OCI-LY3 (cell line): ENCODE measurements around the gene RGPD3.

Experiments used
- H2AFZ ChIP-seq: fragments of 200-600, 300-600 bp; shearing (Covaris generic); 2 replicates; pipeline ENCODE4 v1.6.0; 2014; ENCODE audit warnings: antibody characterized with exemption, low read depth, low read length
- H3K27ac ChIP-seq: fragments of 200-600, 300-600 bp; sonication (generic); 2 replicates; pipeline ENCODE4 v1.5.1; 2014; ENCODE audit warnings: mild to moderate bottlenecking, low read length, moderate library complexity, mixed read lengths
- H3K27me3 ChIP-seq: fragments of 200-600, 300-600 bp; sonication (generic); 2 replicates; pipeline ENCODE4 v1.6.1; 2014; ENCODE audit warnings: low read depth, low read length, mixed read lengths
- H3K36me3 ChIP-seq: fragments of 200-600, 300-600 bp; sonication (generic); replicated peaks from 2 replicates; pipeline ENCODE3; 2014; ENCODE audit warnings: low read depth, low read length, mixed read lengths
- H3K4me1 ChIP-seq: fragments of 300-600, 200-600 bp; sonication (generic); 2 replicates; pipeline ENCODE4 v1.6.1; 2014; ENCODE audit warnings: low read length, mixed read lengths
- H3K4me2 ChIP-seq: fragments of 200-600, 300-600 bp; sonication (generic); 2 replicates; pipeline ENCODE4 v1.6.1; 2014; ENCODE audit warnings: low read length, mixed read lengths
- H3K4me3 ChIP-seq: fragments of 300-600, 200-600 bp; sonication (generic); 2 replicates; pipeline ENCODE4 v1.5.1; 2014; ENCODE audit warnings: antibody characterized with exemption, mild to moderate bottlenecking, low read length, moderate library complexity
- H3K79me2 ChIP-seq: fragments of 300-600, 200-600 bp; shearing (Covaris generic); 2 replicates; pipeline ENCODE4 v1.6.1; 2014; ENCODE audit warnings: mild to moderate bottlenecking, low read length, mixed read lengths
- H3K9ac ChIP-seq: fragments of 300-600, 200-600 bp; shearing (Covaris generic); 2 replicates; pipeline ENCODE4 v1.6.0; 2014; ENCODE audit warnings: mild to moderate bottlenecking, low read length, moderate library complexity
- H3K9me3 ChIP-seq: fragments of 200-600, 300-600 bp; shearing (Covaris generic); 2 replicates; pipeline ENCODE4 v1.6.1; 2014; ENCODE audit warnings: low read length, mixed read lengths; ENCODE audit not compliant: insufficient read depth
- H4K20me1 ChIP-seq: fragments of 200-600, 300-600 bp; sonication (generic); 2 replicates; pipeline ENCODE4 v1.6.1; 2016; ENCODE audit warnings: low read length, mixed read lengths; ENCODE audit not compliant: insufficient read depth
- EZH2phosphoT487 ChIP-seq: fragments of 200-600 bp; shearing (Covaris generic); IDR thresholded peaks from 2 replicates; pipeline ENCODE4 v1.6.1; 2018; ENCODE audit warnings: antibody characterized with exemption, mixed run types, low read depth
- TF ChIP-seq, protein P1 (sequence below): fragments of 200-600, 300-600 bp; sonication (generic); IDR thresholded peaks from 2 replicates; pipeline ENCODE4 v1.5.1; 2014; ENCODE audit warnings: antibody characterized with exemption, low read length, low read depth

RGPD3 gene

DNA sequence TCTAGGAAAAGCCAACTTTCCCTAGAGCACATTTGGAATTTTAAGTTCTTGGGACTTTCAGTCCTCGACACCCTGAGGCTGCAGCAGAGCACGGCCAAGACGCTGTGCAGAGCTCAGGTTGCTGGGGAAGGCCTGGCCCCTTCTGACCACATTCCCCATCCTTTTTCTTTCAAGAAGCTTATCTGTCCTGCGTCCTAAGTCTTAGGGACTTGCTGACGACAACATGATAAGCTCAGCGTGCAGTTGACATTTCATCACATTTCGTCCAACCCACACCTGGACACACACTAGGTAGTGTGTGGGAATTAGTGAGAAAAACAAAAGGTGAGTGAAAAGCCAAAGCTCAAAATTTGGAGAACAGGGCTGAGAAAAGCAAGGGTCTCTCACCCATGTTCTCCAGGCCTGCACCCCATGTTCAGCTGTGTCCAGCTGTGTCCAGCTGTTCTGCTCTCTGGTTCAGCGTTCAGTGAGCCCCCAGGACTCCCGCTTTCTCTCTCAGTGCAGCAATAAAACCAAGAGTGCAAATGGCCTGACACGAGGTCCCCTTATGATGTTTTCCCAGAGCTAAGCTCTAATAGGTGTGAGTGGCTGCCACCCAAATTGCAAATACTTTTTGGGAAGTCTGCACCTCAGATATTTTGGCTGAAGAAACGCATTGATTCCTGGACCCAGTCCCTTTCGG lies 101.9 kb downstream of the RGPD3 start:
- no peaks in the 10 kb centered on the region for H4K20me1 ChIP-seq
- H3K4me2 ChIP-seq, result no peak overlapping the region
- H3K27me3 ChIP-seq, result no peaks in the 10 kb centered on the region
- H3K79me2 ChIP-seq, result no peaks in the 10 kb centered on the region
- H3K36me3 ChIP-seq, result no peaks in the 10 kb centered on the region
- H3K4me3 ChIP-seq, result no peak overlapping the region
- no peak overlapping the region for H3K9ac ChIP-seq
- H2AFZ ChIP-seq, result no peak overlapping the region
- no peak overlapping the region for H3K27ac ChIP-seq
- H3K4me1 ChIP-seq, result no peaks in the 10 kb centered on the region
- no peak for TF ChIP-seq EZH2phosphoT487
- TF ChIP-seq, protein P1, sequence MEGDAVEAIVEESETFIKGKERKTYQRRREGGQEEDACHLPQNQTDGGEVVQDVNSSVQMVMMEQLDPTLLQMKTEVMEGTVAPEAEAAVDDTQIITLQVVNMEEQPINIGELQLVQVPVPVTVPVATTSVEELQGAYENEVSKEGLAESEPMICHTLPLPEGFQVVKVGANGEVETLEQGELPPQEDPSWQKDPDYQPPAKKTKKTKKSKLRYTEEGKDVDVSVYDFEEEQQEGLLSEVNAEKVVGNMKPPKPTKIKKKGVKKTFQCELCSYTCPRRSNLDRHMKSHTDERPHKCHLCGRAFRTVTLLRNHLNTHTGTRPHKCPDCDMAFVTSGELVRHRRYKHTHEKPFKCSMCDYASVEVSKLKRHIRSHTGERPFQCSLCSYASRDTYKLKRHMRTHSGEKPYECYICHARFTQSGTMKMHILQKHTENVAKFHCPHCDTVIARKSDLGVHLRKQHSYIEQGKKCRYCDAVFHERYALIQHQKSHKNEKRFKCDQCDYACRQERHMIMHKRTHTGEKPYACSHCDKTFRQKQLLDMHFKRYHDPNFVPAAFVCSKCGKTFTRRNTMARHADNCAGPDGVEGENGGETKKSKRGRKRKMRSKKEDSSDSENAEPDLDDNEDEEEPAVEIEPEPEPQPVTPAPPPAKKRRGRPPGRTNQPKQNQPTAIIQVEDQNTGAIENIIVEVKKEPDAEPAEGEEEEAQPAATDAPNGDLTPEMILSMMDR, result no peak
- H3K9me3 ChIP-seq, result no peaks in the 10 kb centered on the region

DNA sequence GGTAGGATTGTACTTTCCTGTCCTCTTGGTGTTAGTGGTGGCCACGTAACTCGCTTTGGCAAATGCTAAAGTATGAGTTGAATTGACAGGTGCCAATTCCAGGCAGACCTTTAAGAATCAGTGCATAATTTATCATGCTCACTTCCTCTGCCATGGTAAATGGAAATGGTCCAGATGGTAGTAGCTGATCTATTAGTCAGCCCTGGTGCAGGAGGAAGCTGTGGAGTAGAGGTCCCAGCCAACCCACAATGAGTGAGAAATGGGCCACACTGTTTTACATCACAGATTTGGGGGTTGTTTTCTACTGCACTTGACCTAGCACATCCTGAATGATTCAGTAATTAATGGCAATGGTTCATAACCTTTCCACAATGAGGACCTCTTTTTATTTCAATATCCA lies 104.4 kb downstream of the RGPD3 start:
- H3K27ac ChIP-seq, result no peak overlapping the region
- H3K27me3 ChIP-seq, result no peaks in the 10 kb centered on the region
- H3K36me3 ChIP-seq, result no peaks in the 10 kb centered on the region
- H3K4me1 ChIP-seq, result no peaks in the 10 kb centered on the region
- H3K4me2 ChIP-seq, result no peak overlapping the region
- H2AFZ ChIP-seq, result no peak overlapping the region
- no peak overlapping the region for H3K9ac ChIP-seq
- no peak overlapping the region for H3K4me3 ChIP-seq
- H3K9me3 ChIP-seq, result no peaks in the 10 kb centered on the region
- TF ChIP-seq, protein P1, result no peak
- TF ChIP-seq EZH2phosphoT487, result no peak
- H3K79me2 ChIP-seq, result no peaks in the 10 kb centered on the region
- H4K20me1 ChIP-seq, result no peaks in the 10 kb centered on the region

DNA sequence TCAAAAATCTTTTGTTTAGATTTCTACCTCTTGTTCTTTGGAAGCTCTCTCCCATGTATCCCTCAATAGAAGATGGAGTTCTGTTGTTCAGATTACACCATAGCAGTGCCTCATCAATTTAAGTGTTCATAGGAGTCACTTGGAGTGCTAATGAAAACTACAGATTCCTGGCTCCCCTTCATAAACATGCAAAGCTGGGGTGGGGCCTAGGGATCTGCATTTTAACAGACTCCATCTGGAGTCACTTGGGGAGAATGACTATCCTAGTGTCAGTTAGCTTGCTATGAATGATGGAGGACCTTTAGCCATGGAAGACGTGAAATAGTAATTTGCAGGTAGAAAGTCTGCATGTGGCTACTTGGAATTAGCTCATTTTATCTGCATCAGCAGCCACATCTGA lies 105.4 kb downstream of the RGPD3 start:
- no peak overlapping the region for H3K27ac ChIP-seq
- no peaks in the 10 kb centered on the region for H3K27me3 ChIP-seq
- H3K79me2 ChIP-seq, result no peaks in the 10 kb centered on the region
- TF ChIP-seq, protein P1, result no peak
- TF ChIP-seq EZH2phosphoT487, result no peak
- H3K4me2 ChIP-seq, result no peak overlapping the region
- H3K4me3 ChIP-seq, result no peak overlapping the region
- no peak overlapping the region for H2AFZ ChIP-seq
- no peak overlapping the region for H3K9ac ChIP-seq
- no peaks in the 10 kb centered on the region for H4K20me1 ChIP-seq
- H3K36me3 ChIP-seq, result no peaks in the 10 kb centered on the region
- H3K4me1 ChIP-seq, result no peaks in the 10 kb centered on the region
- no peaks in the 10 kb centered on the region for H3K9me3 ChIP-seq

DNA sequence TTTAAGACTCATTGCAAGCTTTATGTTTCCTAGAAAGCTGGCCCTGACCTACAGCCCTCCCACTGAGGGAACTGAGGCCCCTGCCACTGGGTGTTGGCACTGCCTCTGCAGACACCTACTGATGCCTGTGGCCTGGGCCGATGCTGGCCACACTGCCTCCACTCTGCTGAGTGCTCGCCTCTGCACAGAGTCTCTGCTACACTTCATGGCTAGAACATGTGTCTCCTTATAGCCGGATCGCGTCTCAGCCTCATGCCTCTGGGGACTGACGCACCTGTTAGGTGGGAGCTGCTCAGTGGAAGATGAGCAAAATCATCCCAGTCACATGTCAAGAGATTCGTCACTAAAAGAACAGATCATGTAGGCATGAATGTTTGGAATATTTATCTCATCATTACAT lies 108.7 kb downstream of the RGPD3 start:
- H3K79me2 ChIP-seq, result no peaks in the 10 kb centered on the region
- no peak overlapping the region for H3K27ac ChIP-seq
- no peak overlapping the region for H3K4me2 ChIP-seq
- H3K4me1 ChIP-seq, result no peaks in the 10 kb centered on the region
- no peaks in the 10 kb centered on the region for H3K36me3 ChIP-seq
- H3K9ac ChIP-seq, result no peak overlapping the region
- H3K4me3 ChIP-seq, result no peak overlapping the region
- no peaks in the 10 kb centered on the region for H3K27me3 ChIP-seq
- TF ChIP-seq, protein P1, result no peak
- no peak for TF ChIP-seq EZH2phosphoT487
- H4K20me1 ChIP-seq, result no peaks in the 10 kb centered on the region
- no peaks in the 10 kb centered on the region for H3K9me3 ChIP-seq
- no peak overlapping the region for H2AFZ ChIP-seq
